ENCODE data around the gene DOK5. TPM values are rescaled to one million over a fixed set of nuclear protein-coding genes. Genes with fewer than 3 reads are reported as not detected.

The DOK5 gene
- total RNA-seq, 1 donor from 2014 or later, result 6.5 TPM

DNA sequence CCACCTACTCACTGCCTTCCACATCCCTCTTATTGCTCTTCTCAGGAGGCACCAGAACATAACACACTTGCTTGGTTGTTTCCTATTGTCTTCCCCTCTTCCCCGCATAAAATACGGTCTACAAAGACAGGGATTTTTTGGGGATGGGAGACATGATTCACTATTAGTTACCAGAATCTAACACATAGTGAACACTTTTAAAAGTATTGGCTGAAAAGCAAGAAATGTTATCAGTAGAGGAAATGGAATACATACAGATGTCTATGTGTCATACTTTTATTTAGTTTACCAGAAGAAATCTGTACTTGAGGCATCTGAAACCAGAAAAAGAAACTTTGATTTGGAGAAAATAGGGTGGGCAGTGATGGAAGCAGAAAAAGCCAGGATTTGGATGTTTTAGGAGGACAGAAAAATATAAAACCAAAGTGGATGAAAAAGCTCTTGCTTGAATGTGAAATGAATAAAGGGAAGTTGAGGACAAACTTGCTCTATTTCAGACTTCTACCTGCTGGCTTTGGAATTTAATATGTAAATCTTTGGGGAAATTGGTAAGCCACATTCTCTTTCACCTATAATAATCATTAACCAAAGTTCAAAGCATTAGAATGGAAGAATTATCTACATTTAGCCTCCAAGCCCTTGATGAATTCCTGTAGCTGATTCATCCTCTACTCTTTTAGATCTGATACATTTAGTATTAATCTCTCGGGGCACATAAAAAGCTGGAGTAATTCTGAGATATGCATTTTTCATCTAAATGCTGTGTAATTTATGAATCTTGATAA, 82.6 kb downstream of the DOK5 start:
- DNase-seq (ENCODE audit: low read depth), result peak; percentile 66

DNA sequence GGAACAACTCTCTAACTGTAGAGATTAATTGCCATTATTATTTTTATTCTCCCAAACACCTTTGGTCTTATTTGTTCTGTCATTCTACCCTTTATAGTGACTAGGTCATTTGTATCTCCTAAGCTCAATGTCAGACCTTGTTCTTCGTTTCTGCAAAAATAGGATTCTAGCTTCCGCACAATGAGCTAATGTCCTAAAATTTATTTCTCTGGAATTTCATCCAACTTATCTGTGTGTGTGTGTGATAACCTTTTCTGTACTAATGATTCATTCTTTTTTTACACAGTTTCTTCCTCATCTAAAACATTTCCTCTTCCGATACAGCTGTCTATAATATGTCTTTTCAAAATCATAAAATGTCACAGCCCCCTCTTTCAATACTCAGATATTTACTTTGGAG, 84.5 kb downstream of the DOK5 start:
- no peak for DNase-seq (ENCODE audit: low read depth)

DNA sequence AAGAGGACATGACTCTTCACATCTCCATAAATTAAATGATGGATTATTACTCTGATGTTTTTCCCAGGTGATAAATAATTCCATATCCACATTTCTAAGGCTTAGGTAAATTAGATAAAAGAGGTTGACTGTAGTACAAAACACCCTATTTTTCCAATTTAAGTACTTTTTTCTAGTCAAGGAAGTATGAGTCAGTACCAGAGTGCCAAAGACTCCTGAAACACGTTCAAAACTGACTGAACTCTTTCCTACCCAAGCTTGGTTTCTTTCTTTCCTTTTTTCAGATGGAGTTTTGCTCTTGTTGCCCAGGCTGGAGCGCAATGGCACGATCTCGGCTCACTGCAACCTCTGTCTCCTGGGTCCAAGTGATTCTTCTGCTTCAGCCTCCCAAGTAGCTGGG, 85.0 kb downstream of the DOK5 start:
- DNase-seq (ENCODE audit: low read depth), result no peak

DNA sequence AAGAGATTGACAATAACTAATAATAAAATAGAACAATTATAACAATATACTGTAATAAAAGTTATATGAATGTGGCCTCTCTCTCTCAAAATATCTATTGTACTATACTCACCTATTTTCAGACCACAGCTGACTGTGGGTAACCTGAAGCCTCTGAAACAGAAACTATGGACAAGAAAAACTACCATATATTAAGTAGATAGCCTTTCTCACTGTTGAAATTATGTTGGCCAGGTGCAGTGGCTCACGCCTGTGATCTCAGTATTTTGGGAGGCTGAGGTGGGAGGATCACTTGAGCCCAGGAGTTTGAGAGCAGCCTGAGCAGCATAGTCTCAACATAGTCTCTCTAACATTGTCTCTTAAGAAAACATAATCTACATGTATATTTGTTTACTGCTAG, 89.9 kb downstream of the DOK5 start:
- DNase-seq (ENCODE audit: low read depth), result no peak

DNA sequence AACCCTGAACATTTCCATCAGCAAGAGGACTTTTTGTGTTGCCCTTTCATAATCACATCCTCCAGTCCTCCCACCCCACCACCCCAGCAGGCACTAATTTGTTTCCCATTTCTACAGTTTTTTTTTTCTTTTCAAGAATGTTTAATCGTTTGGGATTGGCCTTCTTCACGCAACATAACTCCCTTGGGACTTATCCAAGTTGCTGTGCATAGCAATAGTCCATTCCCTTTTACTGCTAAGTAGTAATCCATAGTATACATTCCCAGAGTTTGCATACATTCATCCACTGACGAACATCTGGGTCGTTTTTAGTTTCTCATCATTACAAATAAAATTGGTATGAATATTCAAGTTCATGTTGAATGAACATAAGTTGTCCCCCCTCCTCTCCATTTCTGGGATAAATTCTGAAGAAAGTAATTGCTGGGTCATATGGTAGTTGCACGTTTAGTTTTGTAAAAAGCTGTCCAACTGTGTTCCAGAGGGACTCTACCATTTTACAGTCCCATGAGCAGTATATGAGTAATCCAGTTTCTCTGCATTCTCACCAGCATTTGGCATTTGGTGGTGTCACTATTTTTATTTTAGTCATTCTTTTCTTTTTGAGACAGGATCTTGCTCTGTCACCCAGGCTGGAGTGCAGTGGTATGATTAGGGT, 90.8 kb downstream of the DOK5 start:
- no peak for DNase-seq (ENCODE audit: low read depth)

DNA sequence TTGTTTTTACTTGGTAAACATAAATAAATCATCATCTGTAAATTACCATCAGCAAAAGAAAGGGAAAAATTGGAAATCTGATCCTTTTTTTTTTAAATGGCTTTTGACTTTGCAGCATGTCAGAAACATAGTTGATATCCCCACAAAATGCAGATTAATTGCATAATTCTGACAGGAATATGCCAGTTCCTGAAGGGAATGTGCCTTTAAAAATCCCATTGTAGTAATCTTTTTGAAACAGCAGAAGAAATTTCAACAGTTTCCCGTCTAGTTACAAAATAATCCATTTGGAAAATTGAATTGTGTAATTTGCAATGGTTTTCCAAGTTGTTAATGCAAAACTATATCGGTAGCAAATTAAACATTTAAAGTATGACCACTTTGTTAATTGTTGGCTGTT, 95.2 kb downstream of the DOK5 start:
- DNase-seq (ENCODE audit: low read depth), result peak; percentile 24

DNA sequence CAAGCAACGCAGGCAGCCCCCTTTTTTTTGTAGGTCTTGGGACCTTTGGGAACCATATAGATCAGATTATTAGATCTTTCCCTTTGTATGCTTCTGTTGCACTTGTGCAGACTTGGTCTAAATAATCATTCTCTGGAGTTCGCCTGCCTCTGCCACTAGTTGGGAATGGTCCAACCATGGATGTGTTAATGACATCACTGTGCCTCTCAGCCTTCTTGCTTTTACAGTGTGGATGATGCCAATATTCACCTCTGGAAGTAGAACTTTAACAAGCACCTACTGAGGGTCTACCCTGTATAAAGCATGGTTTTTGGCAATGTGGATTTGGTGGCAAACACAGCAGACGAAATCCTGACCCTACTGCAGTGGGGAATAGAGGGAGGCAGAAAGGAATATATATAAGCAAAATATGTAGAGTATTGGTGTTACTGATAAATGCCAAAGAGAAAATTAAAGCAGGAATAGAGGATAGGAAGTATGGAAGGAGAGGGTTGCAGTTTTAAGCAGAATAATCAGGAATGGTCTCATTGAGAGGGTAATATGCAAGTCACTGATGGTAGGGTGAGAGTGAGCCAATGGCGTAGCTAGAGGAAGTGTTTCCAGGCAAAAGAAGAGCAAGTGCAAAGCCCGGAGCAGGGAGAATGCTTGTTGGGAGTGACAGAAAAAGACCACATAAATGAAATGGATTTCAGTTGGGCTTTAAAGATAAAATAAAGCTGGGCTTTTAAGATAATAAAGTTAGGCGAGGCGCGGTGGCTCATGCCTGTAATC, 97.5 kb downstream of the DOK5 start:
- no peak for DNase-seq (ENCODE audit: low read depth)

DNA sequence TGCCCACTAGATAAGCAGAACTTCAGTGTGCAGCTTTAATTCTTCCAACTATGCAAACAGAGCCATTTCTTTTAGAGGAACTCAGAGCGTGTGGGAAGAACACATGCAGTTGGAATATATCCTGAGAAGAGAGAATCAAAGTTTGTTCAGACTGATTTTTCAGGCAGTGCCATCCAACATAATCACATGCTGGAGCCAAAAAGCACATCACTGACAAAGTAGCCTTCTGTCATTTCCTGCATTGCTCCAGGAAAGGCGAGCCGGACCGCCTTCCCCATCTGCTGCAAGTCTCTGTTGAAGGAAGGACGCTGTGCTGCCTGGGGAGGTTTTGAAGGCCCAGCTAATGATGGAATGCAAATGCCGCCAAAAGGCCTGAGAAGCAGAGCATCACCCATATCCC, 98.4 kb downstream of the DOK5 start:
- no peak for DNase-seq (ENCODE audit: low read depth)

DNA sequence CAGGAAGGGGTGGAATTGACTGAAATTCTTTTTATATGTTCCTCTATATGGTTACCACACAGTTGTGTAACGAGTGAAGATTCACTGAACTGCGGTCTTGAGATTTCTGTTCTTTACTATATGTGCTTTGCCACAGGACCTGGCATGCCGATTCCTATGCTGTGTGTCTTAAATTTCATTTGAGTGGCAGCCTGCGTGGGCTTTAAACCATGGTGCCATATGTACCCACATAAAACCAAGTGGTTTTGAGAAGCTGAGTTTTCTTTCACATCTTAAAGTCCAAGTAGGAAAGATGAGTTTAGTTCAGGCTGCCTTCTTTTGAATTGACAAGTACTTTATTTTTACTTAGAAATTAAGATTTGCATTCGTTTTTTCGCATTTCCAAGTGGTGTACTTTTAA, 101.1 kb downstream of the DOK5 start:
- DNase-seq (ENCODE audit: low read depth), result no peak

DNA sequence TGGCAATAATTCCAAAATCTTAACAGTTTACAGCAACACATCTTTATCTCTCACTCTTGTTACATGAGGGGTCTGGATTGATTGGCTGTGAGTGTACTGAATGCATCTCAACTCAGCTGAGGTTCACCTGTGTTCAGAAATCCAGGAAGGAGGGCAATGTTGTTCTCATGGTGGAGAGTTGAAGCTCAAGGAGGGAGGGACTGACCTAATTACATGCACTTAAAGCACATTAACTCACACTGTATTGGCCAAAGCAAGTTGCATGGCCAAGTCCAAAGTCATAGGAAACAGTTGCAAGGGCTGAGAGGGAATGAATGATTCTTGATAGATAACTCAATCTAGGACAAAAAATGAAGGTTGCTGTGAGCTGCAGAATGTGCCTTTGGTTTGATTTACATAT, 102.2 kb downstream of the DOK5 start:
- DNase-seq (ENCODE audit: low read depth), result no peak

DNA sequence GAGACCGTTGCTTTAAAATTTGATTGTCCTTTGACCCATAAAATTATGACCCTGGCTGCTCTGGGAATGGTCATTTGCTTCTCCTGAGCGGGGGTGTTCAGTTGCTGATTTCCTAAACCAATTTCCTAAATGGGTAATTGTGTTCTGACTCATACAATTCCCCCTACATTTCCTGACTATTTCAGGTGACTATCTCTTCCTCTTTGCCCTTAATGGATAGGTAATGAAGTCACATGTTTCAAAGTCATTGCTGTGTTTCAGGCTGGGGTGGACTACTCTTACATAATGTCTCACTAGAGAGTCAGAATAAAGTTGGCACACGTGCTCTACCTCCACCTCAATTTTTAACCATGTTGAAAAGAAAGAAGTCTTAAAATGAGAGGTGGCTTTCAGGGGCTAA, 109.8 kb downstream of the DOK5 start:
- peak; percentile 92 for DNase-seq (ENCODE audit: low read depth)

DNA sequence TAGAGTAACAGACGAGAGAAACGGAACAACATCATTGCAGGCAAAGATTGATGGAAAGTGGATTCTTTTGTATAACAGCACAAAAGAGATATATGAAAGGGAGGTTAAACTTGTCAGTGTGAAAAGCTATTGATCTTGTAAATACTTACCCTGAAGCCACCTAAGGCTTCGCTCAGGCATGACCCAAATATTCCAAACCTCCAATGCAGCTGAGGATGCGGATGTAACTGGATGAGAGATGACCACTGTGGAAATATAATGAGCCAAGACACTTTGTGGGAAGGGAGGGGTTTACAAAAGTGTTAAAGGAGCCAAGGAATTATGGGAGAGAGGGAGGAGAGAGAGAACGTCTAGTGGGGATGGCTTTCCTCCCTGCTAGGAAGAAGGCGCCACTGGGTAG, 112.0 kb downstream of the DOK5 start:
- no peak for DNase-seq (ENCODE audit: low read depth)

DNA sequence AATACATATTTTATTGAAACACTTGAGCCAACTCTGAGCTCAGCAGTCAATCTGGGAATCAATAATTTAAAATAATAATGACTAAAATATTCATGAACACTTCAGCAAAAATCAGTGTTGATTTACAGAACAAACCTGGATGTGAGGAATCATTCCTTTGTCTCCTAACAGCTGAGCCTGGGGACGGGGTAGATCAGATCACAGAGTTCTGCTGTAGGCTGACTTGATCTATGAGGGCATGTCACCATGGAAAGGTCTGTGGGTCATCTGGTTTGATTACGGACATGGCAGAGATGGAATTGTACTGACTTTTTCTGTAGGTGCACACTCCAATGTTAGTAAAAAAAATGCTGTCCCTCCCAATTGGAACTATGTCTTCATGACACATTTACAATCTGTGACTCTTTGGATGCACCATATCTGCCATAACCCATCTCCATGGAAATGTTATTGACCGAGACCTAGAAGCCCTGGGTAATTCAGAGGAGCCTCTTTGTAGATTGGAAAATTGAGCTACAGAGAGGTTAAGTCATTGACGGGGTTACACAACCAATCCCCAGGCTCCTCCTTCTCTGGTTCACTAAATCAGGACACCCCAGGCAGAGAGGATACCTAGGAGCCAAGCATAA, 114.1 kb downstream of the DOK5 start:
- no peak for DNase-seq (ENCODE audit: low read depth)

DNA sequence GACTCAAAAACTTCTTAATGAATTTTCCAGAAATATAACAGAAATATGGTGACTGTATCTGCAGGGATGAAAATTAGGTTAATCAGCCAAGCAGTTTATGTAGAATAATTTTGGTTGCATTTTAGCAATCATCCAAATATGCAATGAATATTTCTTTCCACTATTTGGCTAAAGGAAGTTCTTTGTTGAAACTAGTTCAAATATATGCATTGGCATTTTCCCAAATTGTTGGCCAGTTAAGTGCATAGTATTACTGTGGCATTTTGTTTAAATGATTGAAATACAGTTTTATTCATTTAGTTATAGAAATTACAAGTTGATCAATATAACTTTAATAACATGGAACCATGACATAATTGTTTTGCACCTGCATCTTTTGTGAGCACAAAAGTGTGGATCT, 115.5 kb downstream of the DOK5 start:
- no peak for DNase-seq (ENCODE audit: low read depth)

DNA sequence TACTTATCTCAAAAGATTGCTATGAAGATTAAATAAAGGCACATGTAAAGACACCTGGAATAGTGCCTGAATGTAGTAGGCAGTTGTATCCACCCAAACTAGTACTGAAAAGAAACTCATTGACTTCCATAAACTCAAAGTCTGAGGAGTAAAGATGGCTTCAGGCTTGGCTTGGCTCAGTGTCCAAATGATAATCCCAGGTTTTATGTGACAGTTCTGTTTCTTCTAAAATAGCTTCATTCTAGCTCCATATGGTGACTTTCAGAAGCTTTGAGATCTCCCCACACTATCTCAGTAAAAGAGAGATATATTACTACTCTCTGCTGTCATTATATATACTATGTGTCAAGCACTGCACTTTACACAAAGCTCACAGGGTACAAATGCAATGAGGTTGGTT, 121.3 kb downstream of the DOK5 start:
- no peak for DNase-seq (ENCODE audit: low read depth)

DNA sequence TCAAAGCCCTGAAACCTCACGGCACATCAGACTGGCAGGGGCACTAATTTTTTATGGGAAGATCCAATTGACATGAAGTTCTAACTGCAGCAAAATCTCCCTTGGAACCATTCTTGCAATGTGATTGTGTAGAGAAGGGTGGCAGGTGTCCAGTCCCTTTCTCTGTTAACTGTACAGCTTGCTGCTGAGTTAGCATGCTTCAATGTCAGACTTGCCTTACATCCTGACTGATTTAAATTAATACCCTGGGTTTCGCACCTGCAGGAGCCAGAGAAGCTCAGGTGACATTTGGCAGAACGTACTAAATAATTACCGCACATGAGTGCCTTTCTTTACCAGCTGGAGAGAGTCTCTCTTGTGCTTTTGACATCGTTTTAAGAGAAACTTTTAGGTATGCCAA, 123.0 kb downstream of the DOK5 start:
- no peak for DNase-seq (ENCODE audit: low read depth)

DNA sequence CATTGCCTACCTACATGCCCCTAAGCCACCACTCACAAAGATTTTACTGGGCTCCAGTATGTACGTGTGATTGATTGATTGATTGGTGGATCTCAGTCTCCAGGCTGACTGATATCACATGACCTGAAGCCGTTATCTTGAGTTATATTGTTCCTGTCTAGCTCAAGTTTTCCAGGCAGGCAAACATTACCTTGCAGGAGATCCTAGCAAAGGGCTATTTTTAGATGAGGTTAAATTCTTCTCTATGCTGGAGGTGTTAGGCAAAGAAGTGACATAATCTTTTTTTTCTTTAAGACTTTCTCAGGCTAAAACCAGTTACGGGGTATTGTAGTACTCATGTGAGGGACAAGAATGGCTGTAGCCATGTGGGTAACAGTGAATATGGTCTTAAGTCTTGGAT, 125.2 kb downstream of the DOK5 start:
- DNase-seq (ENCODE audit: low read depth), result no peak

DNA sequence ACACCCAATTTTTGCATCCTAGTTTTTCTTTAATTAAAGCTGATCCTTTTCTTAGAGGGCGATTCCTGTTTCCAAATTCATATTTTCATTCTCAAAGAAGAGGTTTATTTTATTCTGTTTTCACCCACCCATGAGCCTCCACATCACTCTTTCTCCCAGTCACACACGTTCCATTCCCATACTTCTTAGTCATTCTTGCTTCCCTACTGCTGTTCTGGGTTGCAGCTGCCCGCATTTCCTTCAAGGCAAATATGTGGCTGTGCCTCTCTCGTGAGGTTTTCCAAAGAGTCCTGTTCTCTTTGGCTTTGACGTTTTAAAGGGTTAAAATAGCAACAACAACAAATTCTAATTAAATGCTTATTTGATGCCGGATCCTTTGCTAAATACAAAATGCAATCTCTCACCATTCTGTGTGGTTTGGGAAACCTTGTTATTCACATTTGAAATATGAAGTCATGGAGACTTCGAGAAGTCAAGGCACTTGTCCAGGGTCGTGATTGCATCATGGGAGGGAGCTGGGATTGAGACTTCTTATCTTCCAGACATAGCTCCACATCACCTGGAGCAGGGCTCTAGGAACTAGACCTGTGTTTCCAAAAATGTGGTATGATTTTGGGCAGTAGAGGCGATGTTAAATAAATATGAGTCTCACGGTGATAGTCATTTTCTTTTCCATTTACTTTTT, 126.6 kb downstream of the DOK5 start:
- DNase-seq (ENCODE audit: low read depth), result no peak

DNA sequence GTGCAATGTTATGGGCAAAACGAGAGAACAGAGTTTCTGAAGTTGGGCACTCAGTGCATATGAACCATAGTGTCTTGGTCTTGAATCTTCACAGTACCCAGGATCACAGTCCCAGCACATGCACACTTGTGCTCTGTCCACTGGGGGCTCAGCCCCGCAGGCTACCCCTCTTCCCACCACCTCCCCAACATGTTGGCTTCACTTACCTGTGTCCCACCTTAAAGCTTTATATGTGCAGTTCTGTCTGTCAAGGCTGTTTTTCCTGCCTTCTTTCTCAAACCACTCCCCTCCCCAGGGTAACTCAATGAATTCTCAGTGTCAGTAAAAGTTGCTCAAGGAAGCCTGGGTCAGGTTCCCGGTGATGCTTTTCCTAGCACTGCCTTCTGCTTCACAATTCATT, 129.9 kb downstream of the DOK5 start:
- no peak for DNase-seq (ENCODE audit: low read depth)

DNA sequence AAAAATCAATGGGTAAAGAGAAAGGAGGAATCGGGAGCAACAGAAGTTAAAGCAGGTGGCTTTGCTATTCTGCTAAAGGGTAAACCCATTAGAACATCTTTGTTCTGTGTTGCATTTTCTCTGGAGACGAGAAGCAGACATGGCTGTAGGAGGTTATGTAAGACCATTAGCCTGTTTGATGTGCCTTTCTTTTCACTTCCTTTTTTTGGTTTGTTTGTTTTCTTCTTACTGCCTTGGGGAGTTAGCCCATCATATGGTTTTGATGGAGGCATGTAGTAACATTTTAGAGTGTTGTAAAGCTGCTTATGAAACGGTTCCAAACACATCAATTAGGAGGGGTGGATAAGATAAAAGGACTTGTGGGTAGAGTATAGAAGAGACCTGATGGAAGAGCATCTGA, 131.0 kb downstream of the DOK5 start:
- DNase-seq (ENCODE audit: low read depth), result no peak

DNA sequence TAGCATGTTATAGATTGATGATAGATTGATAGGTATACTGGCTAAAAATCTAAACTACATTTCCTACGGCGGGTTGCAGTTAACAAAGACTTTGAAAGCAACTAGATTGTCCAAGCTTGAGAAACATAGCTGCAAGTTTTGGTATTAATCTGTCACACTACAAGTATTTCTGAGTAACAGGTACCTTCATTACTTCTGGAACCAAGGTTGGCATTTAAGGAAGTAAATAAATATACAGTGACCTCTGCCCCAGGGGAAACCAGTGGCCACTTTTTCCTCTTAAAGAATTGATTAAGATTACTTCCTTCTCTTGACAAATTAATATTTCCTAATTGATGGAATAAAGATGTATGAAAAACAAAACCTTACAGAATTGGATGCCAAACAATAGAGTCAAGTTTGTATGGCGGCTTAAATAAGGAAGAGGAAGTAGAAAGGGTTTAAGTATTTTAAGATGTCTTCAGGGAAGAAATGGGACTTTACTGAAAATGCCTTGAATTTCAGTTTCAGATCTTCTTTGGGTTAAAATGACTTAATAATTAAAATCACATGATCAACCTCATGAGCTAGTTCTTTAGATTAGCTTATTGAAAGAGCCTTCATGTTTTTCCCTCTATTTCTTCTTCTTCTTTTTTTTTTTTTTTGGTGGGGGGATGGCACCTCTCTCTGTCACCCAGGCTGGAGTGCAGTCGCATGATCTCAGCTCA, 132.8 kb downstream of the DOK5 start:
- DNase-seq (ENCODE audit: low read depth), result no peak
